Measurements from ENCODE around the gene ATP4B. TPM values are rescaled to one million over a fixed set of nuclear protein-coding genes. Genes with fewer than 3 reads are reported as not detected.

Gene ATP4B
- total RNA-seq, 3 donors from 2014 or later (not counting 1 experiment from before 2014, with no cell fraction given) = not detected

DNA sequence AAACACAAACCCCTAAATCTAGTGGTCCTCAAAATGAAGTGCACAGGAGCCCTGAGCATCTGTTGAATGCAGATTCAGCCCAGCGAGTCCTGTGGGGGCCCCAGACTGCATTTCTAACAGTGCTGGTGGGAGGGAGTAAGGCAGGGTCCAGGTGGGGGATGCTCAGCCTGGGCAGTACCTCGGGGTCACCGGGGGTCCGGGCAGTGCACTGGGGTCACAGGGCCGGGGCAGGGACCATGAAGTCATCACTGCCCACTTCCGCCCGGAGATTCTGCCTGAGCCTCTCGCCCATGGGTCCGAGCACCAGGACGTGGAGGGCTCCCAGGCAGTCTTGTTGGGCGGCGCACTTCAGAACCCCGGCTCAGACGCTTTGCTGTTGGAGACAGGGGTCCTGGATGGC, 838 bp upstream of the ATP4B start:
- Histone ChIP-seq H3K27me3 (ENCODE audit: control insufficient read depth, insufficient read depth, low read length) (peaks cover 2% of the 10 kb centered on the region), H3K27ac (ENCODE audit: low read length) (no peak overlapping the region), H3K4me3 (ENCODE audit: low read length) (no peak overlapping the region), H3K36me3 (ENCODE audit: control insufficient read depth, insufficient read depth, low read length) (no peaks in the 10 kb centered on the region), H3K4me1 (ENCODE audit: control insufficient read depth, insufficient read depth, low read length) (peaks cover 4% of the 10 kb centered on the region), H3K9me3 (ENCODE audit: control insufficient read depth, insufficient read depth, low read length) (no peaks in the 10 kb centered on the region)
- TF ChIP-seq, protein P1, sequence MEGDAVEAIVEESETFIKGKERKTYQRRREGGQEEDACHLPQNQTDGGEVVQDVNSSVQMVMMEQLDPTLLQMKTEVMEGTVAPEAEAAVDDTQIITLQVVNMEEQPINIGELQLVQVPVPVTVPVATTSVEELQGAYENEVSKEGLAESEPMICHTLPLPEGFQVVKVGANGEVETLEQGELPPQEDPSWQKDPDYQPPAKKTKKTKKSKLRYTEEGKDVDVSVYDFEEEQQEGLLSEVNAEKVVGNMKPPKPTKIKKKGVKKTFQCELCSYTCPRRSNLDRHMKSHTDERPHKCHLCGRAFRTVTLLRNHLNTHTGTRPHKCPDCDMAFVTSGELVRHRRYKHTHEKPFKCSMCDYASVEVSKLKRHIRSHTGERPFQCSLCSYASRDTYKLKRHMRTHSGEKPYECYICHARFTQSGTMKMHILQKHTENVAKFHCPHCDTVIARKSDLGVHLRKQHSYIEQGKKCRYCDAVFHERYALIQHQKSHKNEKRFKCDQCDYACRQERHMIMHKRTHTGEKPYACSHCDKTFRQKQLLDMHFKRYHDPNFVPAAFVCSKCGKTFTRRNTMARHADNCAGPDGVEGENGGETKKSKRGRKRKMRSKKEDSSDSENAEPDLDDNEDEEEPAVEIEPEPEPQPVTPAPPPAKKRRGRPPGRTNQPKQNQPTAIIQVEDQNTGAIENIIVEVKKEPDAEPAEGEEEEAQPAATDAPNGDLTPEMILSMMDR (IDR thresholded peaks at IDR 0.05) = no peak
- H3K4me3 Mint-ChIP-seq = no peak overlapping the region
- H3K27ac Mint-ChIP-seq = no peak overlapping the region
- peaks cover 4 to 7% of the 10 kb centered on the region in 2 donors for H3K9me3 Mint-ChIP-seq
- intact Hi-C loops (cut with micrococcal nuclease) = no loop called here
- DNase-seq (no peak), ATAC-seq (no peak)
- H3K4me1 Mint-ChIP-seq = peaks cover 4 to 5% of the 10 kb centered on the region in 2 donors
- H3K27me3 Mint-ChIP-seq (ENCODE audit: low read depth in 2 of 2) = no peaks in the 10 kb centered on the region
- whole genome bisulfite sequencing (ENCODE audit: insufficient coverage) = 83% methylated on average over 14 of the region's 14 CpGs
- peaks cover 12% of the 10 kb centered on the region for H3K36me3 Mint-ChIP-seq

DNA sequence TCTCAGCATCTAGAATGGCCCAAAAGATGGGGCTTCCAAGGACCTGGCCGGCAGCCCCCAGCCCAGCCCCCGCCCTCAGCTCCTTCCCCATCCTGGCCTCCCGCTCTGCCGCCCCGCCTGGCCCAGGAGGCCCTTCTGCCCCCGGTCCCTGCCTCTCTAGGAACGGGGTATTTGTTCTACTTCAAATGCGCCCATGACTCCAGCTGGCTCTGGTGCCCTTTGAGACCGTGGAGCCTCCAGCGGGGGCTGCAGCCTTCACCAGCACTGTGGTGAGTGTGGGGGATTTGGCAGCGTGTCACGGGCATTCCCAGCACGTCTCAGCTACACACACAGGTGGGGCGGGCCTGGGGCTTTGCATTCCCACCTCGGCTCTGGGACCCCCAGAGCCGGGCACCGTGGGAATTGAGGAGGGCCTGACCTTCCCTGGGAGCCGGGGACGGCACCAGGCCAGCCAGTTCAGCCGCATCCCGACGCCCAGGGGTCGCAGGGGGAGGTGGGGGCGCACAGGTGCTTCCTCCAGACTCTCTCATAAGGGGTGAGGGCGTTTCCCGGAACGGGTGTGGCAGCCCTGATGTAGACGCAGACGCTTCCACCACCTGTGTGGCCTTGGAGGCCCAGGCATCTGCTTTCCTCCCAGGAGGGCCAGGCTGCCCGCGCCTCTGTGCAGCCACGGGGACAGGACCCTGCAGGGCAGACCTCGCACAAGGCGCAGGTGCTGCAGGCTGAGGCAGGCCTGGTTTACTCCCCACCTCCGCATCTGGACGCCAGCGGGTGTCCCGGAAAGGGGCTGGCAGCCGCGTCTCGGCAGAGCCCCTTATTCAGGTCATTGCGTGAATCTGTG, 947 bp downstream of the ATP4B start:
- DNase-seq (peak in 1 of 2 donors; percentile 13), ATAC-seq (no peak)
- intact Hi-C loops (cut with micrococcal nuclease) = no loop called here
- H3K4me3 Mint-ChIP-seq = no peak overlapping the region
- Histone ChIP-seq H3K36me3 (ENCODE audit: control insufficient read depth, insufficient read depth, low read length) (no peaks in the 10 kb centered on the region), H3K4me3 (ENCODE audit: low read length) (no peak overlapping the region), H3K4me1 (ENCODE audit: control insufficient read depth, insufficient read depth, low read length) (peaks cover 21% of the 10 kb centered on the region), H3K27ac (ENCODE audit: low read length) (no peak overlapping the region), H3K27me3 (ENCODE audit: control insufficient read depth, insufficient read depth, low read length) (no peaks in the 10 kb centered on the region), H3K9me3 (ENCODE audit: control insufficient read depth, insufficient read depth, low read length) (no peaks in the 10 kb centered on the region)
- H3K27ac Mint-ChIP-seq = no peak overlapping the region
- peaks cover 12% of the 10 kb centered on the region for H3K36me3 Mint-ChIP-seq
- H3K27me3 Mint-ChIP-seq (ENCODE audit: low read depth in 2 of 2) = no peaks in the 10 kb centered on the region
- H3K4me1 Mint-ChIP-seq = peaks cover 17 to 18% of the 10 kb centered on the region in 2 donors
- H3K9me3 Mint-ChIP-seq = peaks cover 4 to 7% of the 10 kb centered on the region in 2 donors
- 82% methylated on average over 42 of the region's 42 CpGs for WGBS (ENCODE audit: insufficient coverage)
- TF ChIP-seq, protein P1 (IDR thresholded peaks at IDR 0.05) = no peak

DNA sequence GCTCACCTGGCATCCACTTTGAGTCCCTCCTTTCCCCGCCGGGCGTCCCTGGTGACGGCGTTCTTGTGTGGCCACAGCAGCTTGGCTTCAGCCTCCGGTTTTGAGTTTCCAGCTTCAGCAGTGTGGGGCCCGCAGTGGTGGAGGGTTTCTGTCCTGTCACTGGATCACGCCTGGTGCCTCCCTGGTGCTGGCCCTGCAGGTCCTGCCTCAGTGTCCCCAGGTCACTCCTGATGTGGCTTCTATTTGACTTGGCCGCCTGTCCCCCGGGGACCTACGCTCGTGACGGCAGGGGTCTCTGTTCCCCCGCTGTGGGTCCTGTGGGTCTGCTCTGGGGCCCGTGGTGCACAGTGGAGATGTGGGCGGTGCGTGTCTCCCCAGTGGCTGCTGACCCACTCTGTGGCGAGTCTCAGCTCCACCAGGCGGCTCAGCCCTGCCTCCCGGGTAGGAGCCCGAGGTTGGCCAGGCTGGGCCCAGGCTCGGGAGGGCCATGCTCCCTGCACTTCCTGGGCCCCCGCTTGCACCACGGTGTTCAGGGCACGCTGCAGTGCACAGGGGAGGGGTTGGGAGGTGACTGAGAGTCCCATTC, 1.9 kb downstream of the ATP4B start:
- H3K4me1 Mint-ChIP-seq = peaks cover 17 to 18% of the 10 kb centered on the region in 2 donors
- no peak overlapping the region for H3K27ac ChIP-seq (ENCODE audit: low read length)
- TF ChIP-seq, protein P1 (IDR thresholded peaks at IDR 0.05) = no peak
- no peaks in the 10 kb centered on the region for H3K27me3 ChIP-seq (ENCODE audit: control insufficient read depth, insufficient read depth, low read length)
- H3K9me3 ChIP-seq (ENCODE audit: control insufficient read depth, insufficient read depth, low read length) = no peaks in the 10 kb centered on the region
- H3K4me3 ChIP-seq (ENCODE audit: low read length) = no peak overlapping the region
- H3K27ac Mint-ChIP-seq = no peak overlapping the region
- peaks cover 2 to 3% of the 10 kb centered on the region in 2 donors for H3K9me3 Mint-ChIP-seq
- no peak for ATAC-seq
- DNase-seq = peak in 1 of 2 donors; percentile 10
- WGBS (ENCODE audit: insufficient coverage) = 90% methylated on average over 25 of the region's 25 CpGs
- H3K36me3 ChIP-seq (ENCODE audit: control insufficient read depth, insufficient read depth, low read length) = no peaks in the 10 kb centered on the region
- no peaks in the 10 kb centered on the region for H3K27me3 Mint-ChIP-seq (ENCODE audit: low read depth in 2 of 2)
- intact Hi-C loops (cut with micrococcal nuclease) = no loop called here
- H3K4me1 ChIP-seq (ENCODE audit: control insufficient read depth, insufficient read depth, low read length) = peaks cover 25% of the 10 kb centered on the region
- H3K4me3 Mint-ChIP-seq = no peak overlapping the region
- H3K36me3 Mint-ChIP-seq = peaks cover 7% of the 10 kb centered on the region
